Skeletal muscle tissue (tissue), 4 donors: Measurements from ENCODE around the gene PDE4D. TPM values are rescaled to one million over a fixed set of nuclear protein-coding genes. Genes with fewer than 3 reads are reported as not detected.
A peak's percentile ranks its signal among the peaks of the same experiment; 100 is the strongest.

Source experiments
- H3K27ac ChIP-seq: one replicate; pipeline ENCODE4 v1.7.0; 2013; ENCODE audit warnings: mild to moderate bottlenecking, low read depth, low read length, inconsistent platforms
- H3K27me3 ChIP-seq, 3 donors: one replicate each; pipeline ENCODE4 v1.7.0; 2013; ENCODE audit warnings: low read length in 3 of 3; ENCODE audit not compliant: control insufficient read depth in 3 of 3, insufficient read depth in 3 of 3
- H3K36me3 ChIP-seq, 3 donors: one replicate each; pipeline ENCODE4 v1.7.0; 2013; ENCODE audit warnings: low read length in 3 of 3; ENCODE audit not compliant: control insufficient read depth in 3 of 3, insufficient read depth in 3 of 3
- H3K4me1 ChIP-seq, 3 donors: one replicate each; pipeline ENCODE4 v1.7.0; 2013; ENCODE audit warnings: low read length in 3 of 3, mild to moderate bottlenecking in 3 of 3; ENCODE audit not compliant: control insufficient read depth in 3 of 3, insufficient read depth in 3 of 3
- H3K4me3 ChIP-seq, 3 donors: one replicate each; pipeline ENCODE4 v1.7.0; 2013; ENCODE audit warnings: low read length in 3 of 3
- H3K9ac ChIP-seq, 3 donors: one replicate each; pipeline ENCODE4 v1.7.0; 2013; ENCODE audit warnings: low read length in 3 of 3, mild to moderate bottlenecking in 3 of 3, moderate library complexity in 2 of 3, low read depth in 1 of 3
- H3K9me3 ChIP-seq, 3 donors: one replicate each; pipeline ENCODE4 v1.7.0; 2013; ENCODE audit warnings: low read length in 3 of 3; ENCODE audit not compliant: control insufficient read depth in 3 of 3
- total RNA-seq: library from RNA; depleted of rRNA; stranded (reverse); fragments of >200 nt; gene quantifications from one replicate; pipeline ENCODE4 v1.2.3, GENCODE V29; 2014
- donor health status: Osteomylitis.

Gene PDE4D
- total RNA-seq, 1 donor from 2014 or later: 59.0 TPM

DNA sequence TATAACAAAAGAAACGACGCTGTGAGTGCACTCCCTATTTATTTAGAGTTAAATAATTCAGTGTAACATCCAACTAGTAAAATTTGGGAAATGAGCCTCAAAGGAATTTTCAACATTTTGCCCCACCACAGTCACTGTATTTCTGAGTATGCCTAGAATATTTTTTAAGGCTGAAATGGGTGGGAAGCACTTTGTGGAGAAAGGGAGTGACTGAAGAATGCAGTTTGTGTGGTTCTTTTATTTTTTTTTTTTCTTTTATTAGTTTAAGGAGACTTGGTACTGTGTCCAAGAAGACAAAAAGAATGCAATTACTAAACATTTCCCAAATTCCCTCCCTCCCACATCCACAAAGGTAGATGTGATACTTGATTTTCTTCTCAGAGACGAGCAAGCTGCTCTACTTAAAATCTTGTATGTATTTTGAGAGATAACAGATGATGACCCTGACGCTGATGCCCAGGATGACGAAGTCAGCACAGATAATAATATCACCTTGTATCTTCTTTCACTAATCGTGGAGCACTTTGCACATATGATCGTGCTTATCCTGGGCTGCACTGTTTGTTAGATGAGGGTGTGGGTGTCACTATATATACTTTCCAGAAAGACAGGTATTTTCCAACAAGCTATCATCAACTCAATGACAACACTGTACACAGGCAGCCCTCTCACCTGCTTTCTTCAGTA, 724.3 kb downstream of the PDE4D start:
- no peaks in the 10 kb centered on the region for H3K27me3 ChIP-seq
- no peaks in the 10 kb centered on the region for H3K36me3 ChIP-seq
- no peak overlapping the region for H3K9ac ChIP-seq
- H3K9me3 ChIP-seq: no peaks in the 10 kb centered on the region
- no peak overlapping the region for H3K4me3 ChIP-seq
- H3K4me1 ChIP-seq: peaks cover 0 to 10% (median 7%) of the 10 kb centered on the region in 3 donors
- H3K27ac ChIP-seq: no peak overlapping the region

DNA sequence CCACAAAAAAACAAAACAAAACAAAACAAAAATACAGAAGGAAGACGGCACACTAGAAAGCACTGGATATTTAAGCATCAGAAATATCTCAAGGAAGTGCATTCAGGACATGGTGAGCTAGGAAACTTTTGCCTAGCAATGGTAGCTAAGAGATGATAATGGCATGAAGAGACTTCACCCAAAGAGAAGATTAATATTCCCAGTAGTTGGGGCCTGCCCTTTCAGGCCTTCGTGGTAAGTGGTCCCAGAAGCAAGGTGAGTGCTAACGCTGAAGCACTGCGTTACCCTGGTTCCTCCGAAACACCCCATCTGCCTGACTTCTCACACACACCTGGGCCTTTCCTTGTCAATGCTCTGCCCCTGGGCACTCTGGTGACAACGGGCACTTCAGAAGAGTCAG, 725.5 kb downstream of the PDE4D start:
- Histone ChIP-seq H3K27ac (no peak overlapping the region), H3K4me1 (peaks cover 0 to 10% (median 7%) of the 10 kb centered on the region in 3 donors), H3K9ac (no peak overlapping the region), H3K9me3 (no peaks in the 10 kb centered on the region), H3K27me3 (no peaks in the 10 kb centered on the region), H3K4me3 (no peak overlapping the region), H3K36me3 (no peaks in the 10 kb centered on the region)

DNA sequence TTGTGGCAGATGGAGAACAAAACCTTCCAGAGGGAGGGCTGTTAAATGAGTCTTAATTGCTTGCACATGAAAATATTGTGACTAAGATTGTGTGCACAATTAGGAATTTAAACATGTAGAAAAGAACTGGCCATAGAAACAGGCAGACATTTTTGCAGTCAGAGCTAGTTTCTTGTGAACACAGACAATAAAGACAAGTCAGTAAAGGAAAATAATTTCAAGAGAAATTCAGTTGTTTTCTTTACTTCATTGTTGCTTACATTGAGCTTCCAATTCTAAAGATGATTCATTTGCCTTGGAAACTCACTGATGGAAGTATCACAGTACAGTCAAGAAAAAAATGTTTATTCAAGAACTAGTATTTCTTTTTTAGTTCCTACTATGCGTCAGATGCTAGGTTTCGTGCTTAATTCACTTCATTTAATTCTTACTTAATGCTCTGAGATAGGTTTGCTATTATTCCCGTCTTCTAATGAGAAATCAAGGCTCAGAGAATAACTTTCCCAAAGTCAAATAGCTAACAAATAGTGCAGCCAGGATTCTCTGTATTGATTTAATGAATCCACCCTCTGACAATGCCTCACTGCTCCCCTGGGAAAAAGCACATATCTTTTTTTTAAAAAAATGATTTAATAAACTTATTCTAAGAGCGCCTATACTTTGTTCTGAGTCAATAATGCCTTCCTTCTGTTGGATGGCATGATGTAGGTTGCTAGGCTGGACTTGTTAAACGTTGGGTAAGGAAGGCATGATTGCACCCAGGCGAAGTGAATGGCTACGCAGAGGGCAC, 729.3 kb downstream of the PDE4D start:
- Histone ChIP-seq H3K9me3 (no peaks in the 10 kb centered on the region), H3K4me1 (peaks cover 0 to 2% (median under 1%) of the 10 kb centered on the region in 3 donors)

DNA sequence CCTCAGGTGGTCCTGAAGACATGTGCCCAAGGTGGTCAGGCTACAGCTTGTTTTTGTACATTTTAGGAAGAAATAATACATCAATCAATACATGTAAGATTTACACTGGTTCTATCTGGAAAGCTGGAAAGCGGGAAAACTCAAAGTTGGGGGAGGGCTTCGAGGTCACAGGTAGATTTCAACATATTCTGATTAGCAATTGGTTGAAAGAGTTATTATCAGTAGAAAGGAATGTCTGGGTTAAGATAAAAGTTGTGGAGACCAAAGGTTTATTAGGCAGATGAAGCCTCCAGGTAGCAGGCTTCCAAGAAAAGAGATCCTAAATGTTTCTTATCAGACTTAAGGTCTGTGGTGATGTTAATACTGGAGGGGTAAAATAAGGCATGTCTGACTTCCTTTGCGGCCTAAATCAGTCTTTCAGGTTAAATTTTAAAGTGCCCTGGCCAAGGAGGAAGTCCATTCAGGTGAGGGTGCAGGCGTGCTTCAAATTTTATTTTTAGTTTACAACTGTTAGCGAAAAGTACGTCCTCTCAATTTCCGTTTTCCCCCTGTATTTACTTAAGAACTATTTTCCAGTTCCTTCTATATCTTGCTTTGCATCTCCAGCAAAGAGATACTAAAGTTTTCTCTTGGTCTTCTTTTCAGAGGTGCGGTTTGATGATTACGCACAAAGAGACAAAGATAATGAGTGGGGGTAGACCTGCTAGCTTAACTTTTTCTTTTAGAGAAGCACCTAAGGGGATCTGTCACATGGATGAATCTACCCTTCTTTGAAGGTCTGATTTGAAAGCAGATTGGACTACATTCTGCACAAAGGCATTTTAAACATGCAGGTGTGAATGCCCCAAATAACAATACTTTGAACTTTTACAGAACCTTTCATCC, 732.1 kb downstream of the PDE4D start:
- Histone ChIP-seq H3K36me3 (no peaks in the 10 kb centered on the region), H3K9me3 (no peaks in the 10 kb centered on the region), H3K4me1 (peaks cover 2 to 10% (median 3%) of the 10 kb centered on the region in 3 donors), H3K27ac (no peak overlapping the region), H3K9ac (no peak overlapping the region), H3K4me3 (no peak overlapping the region), H3K27me3 (no peaks in the 10 kb centered on the region)

More for the DNA sequence above, 729.3 kb downstream of the PDE4D start:
- H3K4me3 ChIP-seq: no peak overlapping the region
- H3K36me3 ChIP-seq: no peaks in the 10 kb centered on the region
- H3K27ac ChIP-seq: no peak overlapping the region
- H3K27me3 ChIP-seq: no peaks in the 10 kb centered on the region
- H3K9ac ChIP-seq: no peak overlapping the region

DNA sequence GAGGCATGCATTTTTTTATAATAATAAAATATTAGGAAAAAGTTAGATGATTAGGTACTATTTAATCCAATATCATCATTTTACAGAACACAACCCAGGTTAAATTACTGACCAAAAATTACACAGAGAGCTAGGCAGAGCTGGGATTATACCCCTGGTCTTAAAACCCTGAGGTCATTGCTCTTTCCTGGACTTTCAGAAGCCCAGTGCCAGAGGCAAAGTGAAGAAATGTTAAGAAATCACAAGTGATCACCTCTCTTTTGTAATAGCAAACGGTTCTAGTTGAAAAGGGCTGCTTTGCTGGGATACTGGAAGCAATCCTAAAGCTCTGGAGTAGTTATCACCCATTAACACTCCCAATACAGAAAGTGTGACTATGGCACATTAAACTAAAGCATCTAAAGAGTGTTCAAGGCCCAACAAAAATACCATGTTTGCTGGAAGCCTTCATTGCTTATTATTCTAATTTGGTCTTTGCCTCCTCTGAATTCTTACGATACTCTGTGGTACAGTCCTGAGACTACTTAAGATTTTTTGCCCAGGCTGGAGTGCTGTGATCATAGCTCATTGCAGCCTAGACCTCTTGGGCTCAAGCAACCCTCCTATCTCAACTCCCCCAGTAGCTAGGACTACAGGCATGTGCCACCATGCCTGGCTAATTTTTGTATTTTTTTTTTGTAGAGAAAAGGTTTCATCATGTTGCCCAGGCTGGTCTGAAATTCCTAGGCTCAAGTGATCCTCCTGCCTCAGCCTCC, 734.7 kb downstream of the PDE4D start:
- no peaks in the 10 kb centered on the region for H3K27me3 ChIP-seq
- no peaks in the 10 kb centered on the region for H3K36me3 ChIP-seq
- no peak overlapping the region for H3K27ac ChIP-seq
- H3K9ac ChIP-seq: no peak overlapping the region
- no peaks in the 10 kb centered on the region for H3K9me3 ChIP-seq
- H3K4me1 ChIP-seq: peaks cover 2 to 10% (median 3%) of the 10 kb centered on the region in 3 donors
- H3K4me3 ChIP-seq: no peak overlapping the region

DNA sequence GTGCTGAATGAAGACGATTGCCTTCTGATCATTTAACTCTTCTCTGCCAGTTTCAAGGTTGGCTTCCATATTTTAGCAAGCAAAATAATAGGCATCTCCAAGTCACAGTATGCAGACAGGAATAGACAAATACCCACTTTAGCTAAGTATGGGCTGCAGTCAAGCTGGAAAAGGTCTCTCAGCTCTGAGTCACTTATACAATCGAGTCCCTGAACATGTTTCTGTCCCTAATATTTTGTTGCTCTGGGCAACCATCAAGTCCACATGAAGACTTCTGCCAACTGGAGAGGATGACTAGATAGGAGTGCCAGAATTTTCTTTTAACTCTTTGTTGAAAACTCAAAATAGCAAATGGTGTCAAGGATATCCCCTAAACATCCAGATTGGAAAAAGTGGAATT, 735.4 kb downstream of the PDE4D start:
- H3K4me3 ChIP-seq: no peak overlapping the region
- H3K27me3 ChIP-seq: no peaks in the 10 kb centered on the region
- no peaks in the 10 kb centered on the region for H3K9me3 ChIP-seq
- no peak overlapping the region for H3K9ac ChIP-seq
- peaks cover 2 to 10% (median 10%) of the 10 kb centered on the region in 3 donors for H3K4me1 ChIP-seq
- H3K27ac ChIP-seq: peak overlapping the region; percentile 4
- H3K36me3 ChIP-seq: no peaks in the 10 kb centered on the region

DNA sequence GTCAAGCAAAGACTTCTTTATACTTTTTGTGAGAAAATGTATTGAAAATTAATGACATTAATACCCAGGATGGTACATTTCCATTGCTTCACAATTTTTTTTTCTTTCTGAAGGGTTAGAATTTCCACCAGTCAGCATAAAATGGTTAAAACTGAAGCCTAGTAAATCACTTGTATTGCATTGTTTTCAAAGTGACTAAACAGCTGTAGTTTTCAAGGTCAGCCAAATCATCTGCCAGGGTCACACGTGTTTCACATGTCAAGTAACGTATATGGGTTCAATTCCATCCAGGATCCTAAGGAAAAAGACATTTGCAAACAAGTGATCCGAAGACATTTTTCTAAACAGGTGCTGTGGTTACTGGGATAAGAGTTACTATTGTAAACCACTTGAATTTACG, 736.5 kb downstream of the PDE4D start:
- H3K9me3 ChIP-seq: no peaks in the 10 kb centered on the region

DNA sequence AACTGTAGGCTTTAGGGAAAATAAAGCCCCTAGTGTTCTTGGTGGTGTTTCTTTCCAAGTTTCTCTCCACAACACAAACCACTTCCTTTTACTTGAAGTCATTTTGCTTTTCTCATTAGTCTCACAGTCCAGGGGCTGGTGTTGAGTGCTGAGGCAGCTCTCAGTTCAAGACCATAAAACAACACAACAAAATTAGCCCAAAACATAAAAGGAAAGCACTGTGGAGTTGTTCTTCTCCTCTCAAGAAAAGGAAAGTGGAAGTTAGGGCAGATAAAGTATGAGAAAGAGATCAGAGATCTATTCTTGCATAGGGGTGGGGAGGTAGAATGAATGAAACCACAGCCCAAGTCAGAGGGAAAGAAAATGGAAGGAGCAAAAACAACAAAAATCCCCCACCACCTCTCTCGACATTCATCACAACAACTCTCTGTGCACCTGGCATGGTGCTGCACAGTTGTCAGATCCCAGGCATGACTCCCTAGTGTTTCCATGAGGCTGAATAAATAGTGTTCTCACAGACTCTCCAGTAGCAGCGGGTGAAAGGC, 740.8 kb downstream of the PDE4D start:
- Histone ChIP-seq H3K4me1 (peaks cover under 1 to 38% (median 5%) of the 10 kb centered on the region in 3 donors), H3K27me3 (no peaks in the 10 kb centered on the region), H3K4me3 (no peak overlapping the region), H3K9ac (no peak overlapping the region), H3K9me3 (no peaks in the 10 kb centered on the region), H3K36me3 (no peaks in the 10 kb centered on the region), H3K27ac (peak overlapping the region; percentile 39)

More for the DNA sequence above, 736.5 kb downstream of the PDE4D start:
- peaks cover 7 to 18% (median 10%) of the 10 kb centered on the region in 3 donors for H3K4me1 ChIP-seq
- H3K36me3 ChIP-seq: no peaks in the 10 kb centered on the region
- no peak overlapping the region for H3K4me3 ChIP-seq
- no peak overlapping the region for H3K9ac ChIP-seq
- H3K27ac ChIP-seq: no peak overlapping the region
- no peaks in the 10 kb centered on the region for H3K27me3 ChIP-seq
